ENCODE data around the gene RUNX1.

RUNX1 gene

GRCh38 chr21:35024071-35024420 is 25.1 kb downstream of the RUNX1 start:
- Histone ChIP-seq H3K4me3 (ENCODE audit: severe bottlenecking) (no peak overlapping the region), H3K4me1 (ENCODE audit: insufficient read depth, poor library complexity, severe bottlenecking) (no peaks in the 10 kb centered on the region)

GRCh38 chr21:35023396-35024070 is 25.6 kb downstream of the RUNX1 start:
- ATAC-seq (ENCODE audit: low read depth): no peak
- no peaks in the 10 kb centered on the region for H3K27me3 ChIP-seq (ENCODE audit: insufficient read depth, poor library complexity, severe bottlenecking)
- H3K36me3 ChIP-seq (ENCODE audit: low read depth): no peaks in the 10 kb centered on the region
- no peak overlapping the region for H3K4me3 ChIP-seq (ENCODE audit: severe bottlenecking)
- no peaks in the 10 kb centered on the region for H3K9me3 ChIP-seq (ENCODE audit: severe bottlenecking)
- no peak overlapping the region for H3K27ac ChIP-seq (ENCODE audit: poor library complexity, severe bottlenecking)
- no peaks in the 10 kb centered on the region for H3K4me1 ChIP-seq (ENCODE audit: insufficient read depth, poor library complexity, severe bottlenecking)
- no peak for TF ChIP-seq CTCF (IDR thresholded peaks at IDR 0.05; ENCODE audit: poor library complexity, severe bottlenecking)
- DNase-seq (ENCODE audit: low spot score): no peak

More at GRCh38 chr21:35024071-35024420, 25.1 kb downstream of the RUNX1 start:
- Histone ChIP-seq H3K27me3 (ENCODE audit: insufficient read depth, poor library complexity, severe bottlenecking) (no peaks in the 10 kb centered on the region), H3K36me3 (ENCODE audit: low read depth) (no peaks in the 10 kb centered on the region), H3K27ac (ENCODE audit: poor library complexity, severe bottlenecking) (no peak overlapping the region), H3K9me3 (ENCODE audit: severe bottlenecking) (no peaks in the 10 kb centered on the region)
- no peak for DNase-seq (ENCODE audit: low spot score)
- ATAC-seq (ENCODE audit: low read depth): no peak
- no peak for TF ChIP-seq CTCF (IDR thresholded peaks at IDR 0.05; ENCODE audit: poor library complexity, severe bottlenecking)

GRCh38 chr21:35021546-35021945 is 27.6 kb downstream of the RUNX1 start:
- DNase-seq (ENCODE audit: low spot score) (no peak), ATAC-seq (ENCODE audit: low read depth) (no peak)
- Histone ChIP-seq H3K27ac (ENCODE audit: poor library complexity, severe bottlenecking) (no peak overlapping the region), H3K9me3 (ENCODE audit: severe bottlenecking) (no peaks in the 10 kb centered on the region), H3K4me1 (ENCODE audit: insufficient read depth, poor library complexity, severe bottlenecking) (no peaks in the 10 kb centered on the region), H3K27me3 (ENCODE audit: insufficient read depth, poor library complexity, severe bottlenecking) (no peaks in the 10 kb centered on the region), H3K36me3 (ENCODE audit: low read depth) (no peaks in the 10 kb centered on the region), H3K4me3 (ENCODE audit: severe bottlenecking) (no peak overlapping the region)
- no peak for TF ChIP-seq CTCF (IDR thresholded peaks at IDR 0.05; ENCODE audit: poor library complexity, severe bottlenecking)

- H3K27ac ChIP-seq (ENCODE audit: poor library complexity, severe bottlenecking): no peak overlapping the region
- H3K4me1 ChIP-seq (ENCODE audit: insufficient read depth, poor library complexity, severe bottlenecking): no peaks in the 10 kb centered on the region
- H3K36me3 ChIP-seq (ENCODE audit: low read depth): no peaks in the 10 kb centered on the region
- no peak for ATAC-seq (ENCODE audit: low read depth)
- H3K9me3 ChIP-seq (ENCODE audit: severe bottlenecking): no peaks in the 10 kb centered on the region
- H3K4me3 ChIP-seq (ENCODE audit: severe bottlenecking): no peak overlapping the region
- H3K27me3 ChIP-seq (ENCODE audit: insufficient read depth, poor library complexity, severe bottlenecking): no peaks in the 10 kb centered on the region
- no peak for DNase-seq (ENCODE audit: low spot score)
- TF ChIP-seq CTCF (IDR thresholded peaks at IDR 0.05; ENCODE audit: poor library complexity, severe bottlenecking): no peak
Measured at GRCh38 chr21:35020902-35021301, 28.2 kb downstream of the RUNX1 start.

GRCh38 chr21:35020436-35020835 is 28.7 kb downstream of the RUNX1 start:
- DNase-seq (ENCODE audit: low spot score) (no peak), ATAC-seq (ENCODE audit: low read depth) (no peak)
- no peaks in the 10 kb centered on the region for H3K4me1 ChIP-seq (ENCODE audit: insufficient read depth, poor library complexity, severe bottlenecking)
- H3K36me3 ChIP-seq (ENCODE audit: low read depth): no peaks in the 10 kb centered on the region
- no peak for TF ChIP-seq CTCF (IDR thresholded peaks at IDR 0.05; ENCODE audit: poor library complexity, severe bottlenecking)
- no peaks in the 10 kb centered on the region for H3K9me3 ChIP-seq (ENCODE audit: severe bottlenecking)
- H3K27me3 ChIP-seq (ENCODE audit: insufficient read depth, poor library complexity, severe bottlenecking): no peaks in the 10 kb centered on the region
- no peak overlapping the region for H3K27ac ChIP-seq (ENCODE audit: poor library complexity, severe bottlenecking)
- no peak overlapping the region for H3K4me3 ChIP-seq (ENCODE audit: severe bottlenecking)

Measured in RWPE2 (cell line).